ENCODE data around the gene NAALADL2.

NAALADL2 gene

GRCh38 chr3:175233957-175234940 lies 375.1 kb downstream of the NAALADL2 start:
- no peak for TF ChIP-seq EZH2 (IDR thresholded peaks at IDR 0.05; ENCODE audit: borderline replicate concordance, low read depth, low read length, severe bottlenecking)
- no peak for TF ChIP-seq CTCF (IDR thresholded peaks at IDR 0.05; ENCODE audit: borderline replicate concordance, extremely low read depth, low read length, poor library complexity, severe bottlenecking)
- Histone ChIP-seq H2AFZ (ENCODE audit: low read depth, low read length) (no peak overlapping the region), H4K20me1 (ENCODE audit: insufficient read depth, low read length) (no peaks in the 10 kb centered on the region), H3K27me3 (ENCODE audit: insufficient read depth, low read length, poor library complexity) (no peaks in the 10 kb centered on the region), H3K4me3 (ENCODE audit: low read depth in 1 of 2, low read length in 2 of 2) (no peak overlapping the region), H3K9me3 (ENCODE audit: insufficient read depth, low read length, severe bottlenecking) (no peaks in the 10 kb centered on the region), H3K27ac (ENCODE audit: low read length) (no peak overlapping the region), H3K79me2 (ENCODE audit: insufficient read depth, low read length) (no peaks in the 10 kb centered on the region), H3K9ac (ENCODE audit: low read depth, low read length) (no peak overlapping the region), H3K36me3 (ENCODE audit: insufficient read depth, low read length) (no peaks in the 10 kb centered on the region), H3K4me2 (ENCODE audit: insufficient read depth, low read length) (no peak overlapping the region), H3K4me1 (ENCODE audit: insufficient read depth, low read length) (no peaks in the 10 kb centered on the region)
- ATAC-seq (ENCODE audit: insufficient read depth, low read depth) (no peak), DNase-seq (no peak)

- no peak overlapping the region for H3K4me2 ChIP-seq (ENCODE audit: insufficient read depth, low read length)
- no peak for ATAC-seq (ENCODE audit: insufficient read depth, low read depth)
Observed at GRCh38 chr3:175238801-175239200, 379.7 kb downstream of the NAALADL2 start.

GRCh38 chr3:175240921-175241320 lies 381.8 kb downstream of the NAALADL2 start:
- no peak overlapping the region for H3K4me3 ChIP-seq (ENCODE audit: low read depth in 1 of 2, low read length in 2 of 2)
- H3K27me3 ChIP-seq (ENCODE audit: insufficient read depth, low read length, poor library complexity): no peaks in the 10 kb centered on the region
- no peaks in the 10 kb centered on the region for H3K79me2 ChIP-seq (ENCODE audit: insufficient read depth, low read length)
- H3K9me3 ChIP-seq (ENCODE audit: insufficient read depth, low read length, severe bottlenecking): no peaks in the 10 kb centered on the region
- DNase-seq (no peak), ATAC-seq (ENCODE audit: insufficient read depth, low read depth) (no peak)
- H3K4me2 ChIP-seq (ENCODE audit: insufficient read depth, low read length): no peak overlapping the region
- no peaks in the 10 kb centered on the region for H3K36me3 ChIP-seq (ENCODE audit: insufficient read depth, low read length)
- TF ChIP-seq CTCF (IDR thresholded peaks at IDR 0.05; ENCODE audit: borderline replicate concordance, extremely low read depth, low read length, poor library complexity, severe bottlenecking): no peak
- no peak for TF ChIP-seq EZH2 (IDR thresholded peaks at IDR 0.05; ENCODE audit: borderline replicate concordance, low read depth, low read length, severe bottlenecking)
- no peak overlapping the region for H2AFZ ChIP-seq (ENCODE audit: low read depth, low read length)
- H3K9ac ChIP-seq (ENCODE audit: low read depth, low read length): no peak overlapping the region
- no peaks in the 10 kb centered on the region for H3K4me1 ChIP-seq (ENCODE audit: insufficient read depth, low read length)
- no peaks in the 10 kb centered on the region for H4K20me1 ChIP-seq (ENCODE audit: insufficient read depth, low read length)
- no peak overlapping the region for H3K27ac ChIP-seq (ENCODE audit: low read length)

More at GRCh38 chr3:175238801-175239200, 379.7 kb downstream of the NAALADL2 start:
- Histone ChIP-seq H2AFZ (ENCODE audit: low read depth, low read length) (no peak overlapping the region), H3K9me3 (ENCODE audit: insufficient read depth, low read length, severe bottlenecking) (no peaks in the 10 kb centered on the region), H3K27ac (ENCODE audit: low read length) (no peak overlapping the region), H3K79me2 (ENCODE audit: insufficient read depth, low read length) (no peaks in the 10 kb centered on the region), H3K4me1 (ENCODE audit: insufficient read depth, low read length) (no peaks in the 10 kb centered on the region), H3K4me3 (ENCODE audit: low read depth in 1 of 2, low read length in 2 of 2) (no peak overlapping the region), H3K36me3 (ENCODE audit: insufficient read depth, low read length) (no peaks in the 10 kb centered on the region), H3K9ac (ENCODE audit: low read depth, low read length) (no peak overlapping the region), H4K20me1 (ENCODE audit: insufficient read depth, low read length) (no peaks in the 10 kb centered on the region), H3K27me3 (ENCODE audit: insufficient read depth, low read length, poor library complexity) (no peaks in the 10 kb centered on the region)
- DNase-seq: no peak
- TF ChIP-seq EZH2 (IDR thresholded peaks at IDR 0.05; ENCODE audit: borderline replicate concordance, low read depth, low read length, severe bottlenecking) (no peak), CTCF (IDR thresholded peaks at IDR 0.05; ENCODE audit: borderline replicate concordance, extremely low read depth, low read length, poor library complexity, severe bottlenecking) (no peak)

Data from DND-41 (cell line).